AG04450 (cell line): ENCODE measurements around the gene NSA2. TPM values are rescaled to one million over a fixed set of nuclear protein-coding genes. Genes with fewer than 3 reads are reported as not detected.
A peak's percentile ranks its signal among the peaks of the same experiment; 100 is the strongest.

ENCODE experiments used
- CTCF ChIA-PET: fragments of 300-600, 350-600 bp; formaldehyde crosslinking; extraction: SDS; loops from one replicate; lab custom pipeline; 2022; ENCODE audit warnings: antibody characterized with exemption, inconsistent platforms; lab: Charles Lee
- POLR2A ChIA-PET: fragments of 350-600 bp; formaldehyde crosslinking; extraction: SDS; loops from one replicate; lab custom pipeline; 2021; ENCODE audit warnings: antibody characterized with exemption, inconsistent platforms; lab: Yijun Ruan, JAX
- DNase-seq: peaks from one replicate; pipeline ENCODE4 v3.0.0-alpha.2; 2011; ENCODE audit warnings: low read depth, low spot score
- H3K27ac ChIP-seq: one replicate; pipeline ENCODE4 v1.5.1; 2012; ENCODE audit warnings: low read depth, low read length, control low read depth
- H3K27me3 ChIP-seq: one replicate; pipeline ENCODE4 v1.6.0; 2012; ENCODE audit warnings: low read length; ENCODE audit not compliant: control insufficient read depth, insufficient read depth
- H3K4me3 ChIP-seq: 2 replicates; pipeline ENCODE4 v1.5.1; 2011; ENCODE audit warnings: mild to moderate bottlenecking, low read depth, low read length, control low read depth
- H3K9me3 ChIP-seq: 2 replicates; pipeline ENCODE4 v1.5.1; 2012; ENCODE audit warnings: low read length; ENCODE audit not compliant: control insufficient read depth, insufficient read depth
- CTCF ChIP-seq: IDR thresholded peaks from 2 replicates; pipeline ENCODE4 v1.5.1; 2011; ENCODE audit warnings: low read depth, low read length, control low read depth, inconsistent platforms
- polyA plus RNA-seq: library from polyadenylated mRNA; depleted of rRNA; stranded (reverse); fragments of >200 nt; gene quantifications from 2 replicates; pipeline ENCODE4 v1.2.3, GENCODE V29; 2011

The NSA2 gene
- polyA plus RNA-seq, 1 experiment, result 138 TPM

DNA sequence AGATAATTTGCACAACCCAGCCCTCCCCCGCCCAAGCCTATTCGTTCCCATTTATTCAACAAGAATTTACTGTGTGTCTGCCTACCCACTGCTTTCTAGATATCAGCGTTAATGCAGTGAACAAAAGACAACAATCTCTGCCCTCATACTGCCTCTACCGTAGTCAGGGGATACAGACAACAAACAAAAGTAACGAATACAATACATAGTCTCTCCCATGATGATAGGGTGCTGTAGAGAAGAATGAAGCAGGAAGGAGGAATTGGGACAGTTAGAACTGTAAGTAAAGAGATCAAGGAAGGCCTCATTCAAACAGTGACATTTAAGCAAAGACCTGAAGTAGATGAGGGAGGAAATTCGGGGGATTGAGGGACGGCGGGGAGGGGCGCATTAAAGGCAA is 1.8 kb upstream of the NSA2 start:
- Histone ChIP-seq H3K27me3 (no peaks in the 10 kb centered on the region), H3K9me3 (peaks cover 2% of the 10 kb centered on the region; the same call in 1 of the 2 replicates), H3K4me3 (no peak overlapping the region; the same call in 1 of the 2 replicates), H3K27ac (no peak overlapping the region)
- no peak for TF ChIP-seq CTCF
- ChIA-PET CTCF (no interaction called here), POLR2A (no interaction called here)
- no peak for DNase-seq

GRCh38 chr5:74765929-74766328 is 1.1 kb upstream of the NSA2 start:
- H3K9me3 ChIP-seq, result peaks cover 2% of the 10 kb centered on the region; the same call in 1 of the 2 replicates
- ChIA-PET CTCF (interaction anchor here (0.6 to 1.5 kb wide), 10 partner anchors 12 to 471 kb away, joined by 3 to 9 read pairs (median 4); partner anchors contain the start of gene ANKRD31), POLR2A (no interaction called here)
- no peak for DNase-seq
- peak overlapping the region; percentile 99 for H3K4me3 ChIP-seq
- H3K27ac ChIP-seq, result no peak overlapping the region
- no peak for TF ChIP-seq CTCF
- H3K27me3 ChIP-seq, result no peaks in the 10 kb centered on the region

- peak; percentile 48 for TF ChIP-seq CTCF
- DNase-seq, result no peak
- Histone ChIP-seq H3K27me3 (no peaks in the 10 kb centered on the region), H3K4me3 (peak overlapping the region; percentile 99), H3K9me3 (peaks cover 2% of the 10 kb centered on the region; the same call in 1 of the 2 replicates), H3K27ac (no peak overlapping the region)
- CTCF ChIA-PET, result interaction anchor here (0.6 to 1.5 kb wide), 11 partner anchors 12 to 470 kb away, joined by 3 to 9 read pairs (median 4); partner anchors contain the start of gene ANKRD31
- POLR2A ChIA-PET, result interaction anchor here (0.7 to 1.0 kb wide), 3 partner anchors 10 to 570 kb away, joined by 3 to 4 read pairs (median 4); partner anchors contain the start of genes HEXB and HMGCR
Measured at GRCh38 chr5:74766418-74766848, 616 bp upstream of the NSA2 start.

DNA sequence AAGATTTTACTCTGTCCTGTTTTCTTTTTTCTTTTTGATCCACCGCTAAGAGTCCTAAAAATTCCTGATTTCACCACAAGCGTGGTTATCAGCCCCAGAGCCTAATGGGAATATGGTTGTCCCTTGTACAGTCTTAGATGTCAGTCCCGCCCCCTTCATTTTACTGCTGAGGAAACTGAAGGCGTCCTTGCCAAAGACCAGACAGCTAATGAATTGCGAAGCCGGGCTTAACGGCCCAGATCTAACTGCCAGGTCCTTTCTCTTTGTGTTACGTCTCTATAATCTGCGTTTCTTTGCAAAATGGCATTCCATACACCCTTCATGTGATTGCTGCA is 497 bp downstream of the NSA2 start:
- no peak for TF ChIP-seq CTCF
- no peak for DNase-seq
- peak overlapping the region; percentile 67 for H3K27ac ChIP-seq
- H3K4me3 ChIP-seq, result peak overlapping the region; percentile 99
- H3K27me3 ChIP-seq, result no peaks in the 10 kb centered on the region
- peaks cover 2% of the 10 kb centered on the region; the same call in 1 of the 2 replicates for H3K9me3 ChIP-seq
- ChIA-PET POLR2A (interaction anchor here (1.0 kb wide), 1 partner anchor 82 kb away, joined by 4 read pairs; the partner anchor contains the start of gene HEXB), CTCF (interaction anchor here (1.3 to 1.5 kb wide), 2 partner anchors 97 to 149 kb away, joined by 3 to 4 read pairs; no protein-coding TSS in a partner anchor)

GRCh38 chr5:74772359-74772758 is 5.3 kb downstream of the NSA2 start:
- ChIA-PET CTCF (no interaction called here), POLR2A (no interaction called here)
- DNase-seq, result no peak
- H3K27me3 ChIP-seq, result no peaks in the 10 kb centered on the region
- TF ChIP-seq CTCF, result no peak
- no peaks in the 10 kb centered on the region for H3K9me3 ChIP-seq
- no peak overlapping the region for H3K27ac ChIP-seq
- H3K4me3 ChIP-seq, result no peak overlapping the region
